Panc1 (cell line): Measurements from ENCODE around the gene DHCR24.

Experiments
- POLR2AphosphoS5 ChIP-seq: IDR thresholded peaks from 2 replicates; pipeline ENCODE4 v1.6.1; 2012; ENCODE audit warnings: mild to moderate bottlenecking, low read depth, low read length, moderate library complexity
- SIN3A ChIP-seq: IDR thresholded peaks from 2 replicates; pipeline ENCODE4 v1.6.1; 2012; ENCODE audit warnings: low read depth, mild to moderate bottlenecking, low read length, moderate library complexity, borderline replicate concordance; ENCODE audit not compliant: insufficient read depth
- TCF7L2 ChIP-seq: IDR thresholded peaks from 2 replicates; pipeline ENCODE4 v1.6.1; 2011; ENCODE audit warnings: mild to moderate bottlenecking, low read depth, low read length, inconsistent platforms
- TF ChIP-seq, protein P1 (sequence below): fragments of 450-650 bp; IDR thresholded peaks from 2 replicates; pipeline ENCODE4 v1.5.1; 2017; ENCODE audit warnings: mild to moderate bottlenecking
- TF ChIP-seq, protein P2 (sequence below), 2 experiments: IDR thresholded peaks; 2 replicates each; pipeline ENCODE4 v1.6.1; 2011 to 2012; ENCODE audit warnings: low read depth in 2 of 2, control low read depth in 1 of 2, low read length in 1 of 2, mild to moderate bottlenecking in 1 of 2, moderate library complexity in 1 of 2; ENCODE audit not compliant: insufficient read depth in 1 of 2

DNA sequence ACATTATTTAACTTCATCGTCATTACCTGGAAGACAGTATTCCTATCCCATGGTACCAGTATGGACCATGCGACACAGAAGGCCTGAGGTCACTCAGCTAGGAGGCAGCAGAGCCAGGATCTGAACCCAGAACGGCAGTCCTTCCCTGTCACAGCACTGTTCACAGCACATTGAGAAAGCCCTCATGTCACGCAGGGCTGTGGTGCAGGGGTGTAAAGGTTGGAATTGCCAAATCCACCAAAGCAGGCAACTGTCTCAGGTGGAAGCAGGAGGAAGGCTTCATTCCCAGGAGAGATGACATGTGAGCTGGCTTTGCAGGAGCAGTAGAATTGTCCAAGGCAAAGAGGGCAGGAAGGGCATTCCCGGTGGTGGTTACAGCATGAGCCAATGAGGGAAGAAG is 75.9 kb downstream of the DHCR24 start:
- TF ChIP-seq, protein P1, sequence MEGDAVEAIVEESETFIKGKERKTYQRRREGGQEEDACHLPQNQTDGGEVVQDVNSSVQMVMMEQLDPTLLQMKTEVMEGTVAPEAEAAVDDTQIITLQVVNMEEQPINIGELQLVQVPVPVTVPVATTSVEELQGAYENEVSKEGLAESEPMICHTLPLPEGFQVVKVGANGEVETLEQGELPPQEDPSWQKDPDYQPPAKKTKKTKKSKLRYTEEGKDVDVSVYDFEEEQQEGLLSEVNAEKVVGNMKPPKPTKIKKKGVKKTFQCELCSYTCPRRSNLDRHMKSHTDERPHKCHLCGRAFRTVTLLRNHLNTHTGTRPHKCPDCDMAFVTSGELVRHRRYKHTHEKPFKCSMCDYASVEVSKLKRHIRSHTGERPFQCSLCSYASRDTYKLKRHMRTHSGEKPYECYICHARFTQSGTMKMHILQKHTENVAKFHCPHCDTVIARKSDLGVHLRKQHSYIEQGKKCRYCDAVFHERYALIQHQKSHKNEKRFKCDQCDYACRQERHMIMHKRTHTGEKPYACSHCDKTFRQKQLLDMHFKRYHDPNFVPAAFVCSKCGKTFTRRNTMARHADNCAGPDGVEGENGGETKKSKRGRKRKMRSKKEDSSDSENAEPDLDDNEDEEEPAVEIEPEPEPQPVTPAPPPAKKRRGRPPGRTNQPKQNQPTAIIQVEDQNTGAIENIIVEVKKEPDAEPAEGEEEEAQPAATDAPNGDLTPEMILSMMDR, result no peak
- TF ChIP-seq POLR2AphosphoS5 (no peak), SIN3A (no peak), TCF7L2 (no peak)
- TF ChIP-seq, protein P2, sequence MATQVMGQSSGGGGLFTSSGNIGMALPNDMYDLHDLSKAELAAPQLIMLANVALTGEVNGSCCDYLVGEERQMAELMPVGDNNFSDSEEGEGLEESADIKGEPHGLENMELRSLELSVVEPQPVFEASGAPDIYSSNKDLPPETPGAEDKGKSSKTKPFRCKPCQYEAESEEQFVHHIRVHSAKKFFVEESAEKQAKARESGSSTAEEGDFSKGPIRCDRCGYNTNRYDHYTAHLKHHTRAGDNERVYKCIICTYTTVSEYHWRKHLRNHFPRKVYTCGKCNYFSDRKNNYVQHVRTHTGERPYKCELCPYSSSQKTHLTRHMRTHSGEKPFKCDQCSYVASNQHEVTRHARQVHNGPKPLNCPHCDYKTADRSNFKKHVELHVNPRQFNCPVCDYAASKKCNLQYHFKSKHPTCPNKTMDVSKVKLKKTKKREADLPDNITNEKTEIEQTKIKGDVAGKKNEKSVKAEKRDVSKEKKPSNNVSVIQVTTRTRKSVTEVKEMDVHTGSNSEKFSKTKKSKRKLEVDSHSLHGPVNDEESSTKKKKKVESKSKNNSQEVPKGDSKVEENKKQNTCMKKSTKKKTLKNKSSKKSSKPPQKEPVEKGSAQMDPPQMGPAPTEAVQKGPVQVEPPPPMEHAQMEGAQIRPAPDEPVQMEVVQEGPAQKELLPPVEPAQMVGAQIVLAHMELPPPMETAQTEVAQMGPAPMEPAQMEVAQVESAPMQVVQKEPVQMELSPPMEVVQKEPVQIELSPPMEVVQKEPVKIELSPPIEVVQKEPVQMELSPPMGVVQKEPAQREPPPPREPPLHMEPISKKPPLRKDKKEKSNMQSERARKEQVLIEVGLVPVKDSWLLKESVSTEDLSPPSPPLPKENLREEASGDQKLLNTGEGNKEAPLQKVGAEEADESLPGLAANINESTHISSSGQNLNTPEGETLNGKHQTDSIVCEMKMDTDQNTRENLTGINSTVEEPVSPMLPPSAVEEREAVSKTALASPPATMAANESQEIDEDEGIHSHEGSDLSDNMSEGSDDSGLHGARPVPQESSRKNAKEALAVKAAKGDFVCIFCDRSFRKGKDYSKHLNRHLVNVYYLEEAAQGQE (IDR thresholded peaks at IDR 0.05; ENCODE audit: insufficient read depth in 1 of 2, low read depth in 2 of 2, low read length in 1 of 2), result no peak
